ENCODE data around the gene AGPS. TPM values are rescaled to one million over a fixed set of nuclear protein-coding genes. Genes with fewer than 3 reads are reported as not detected.

AGPS gene
- total RNA-seq, 3 donors from 2014 or later (not counting 1 experiment from before 2014, with no cell fraction given), result 27.4 to 36.0 (median 35.6) TPM

- DNase-seq (no peak), ATAC-seq (no peak)
- WGBS (ENCODE audit: insufficient coverage), result 32% methylated on average over 1 of the region's 1 CpG
- Mint-ChIP-seq H3K27ac (no peak overlapping the region), H3K9me3 (no peaks in the 10 kb centered on the region), H3K36me3 (no peaks in the 10 kb centered on the region), H3K4me3 (no peak overlapping the region), H3K4me1 (no peaks in the 10 kb centered on the region), H3K27me3 (ENCODE audit: low read depth in 2 of 2) (peaks cover 11 to 32% of the 10 kb centered on the region in 2 donors)
- Histone ChIP-seq H3K9me3 (ENCODE audit: control insufficient read depth, insufficient read depth, low read length) (no peaks in the 10 kb centered on the region), H3K27ac (ENCODE audit: low read length) (no peak overlapping the region), H3K36me3 (ENCODE audit: control insufficient read depth, insufficient read depth, low read length) (no peaks in the 10 kb centered on the region), H3K4me3 (ENCODE audit: low read length) (no peak overlapping the region), H3K27me3 (ENCODE audit: control insufficient read depth, insufficient read depth, low read length) (no peaks in the 10 kb centered on the region), H3K4me1 (ENCODE audit: control insufficient read depth, insufficient read depth, low read length) (no peaks in the 10 kb centered on the region)
- no peak for TF ChIP-seq CTCF (IDR thresholded peaks at IDR 0.05)
- intact Hi-C loops (cut with micrococcal nuclease), result no loop called here
Observed at GRCh38 chr2:177568390-177568789, 175.8 kb downstream of the AGPS start.

GRCh38 chr2:177568893-177569292 is 176.3 kb downstream of the AGPS start:
- H3K4me1 Mint-ChIP-seq, result no peaks in the 10 kb centered on the region
- Histone ChIP-seq H3K4me3 (ENCODE audit: low read length) (no peak overlapping the region), H3K27me3 (ENCODE audit: control insufficient read depth, insufficient read depth, low read length) (no peaks in the 10 kb centered on the region), H3K27ac (ENCODE audit: low read length) (no peak overlapping the region), H3K4me1 (ENCODE audit: control insufficient read depth, insufficient read depth, low read length) (no peaks in the 10 kb centered on the region), H3K36me3 (ENCODE audit: control insufficient read depth, insufficient read depth, low read length) (no peaks in the 10 kb centered on the region), H3K9me3 (ENCODE audit: control insufficient read depth, insufficient read depth, low read length) (no peaks in the 10 kb centered on the region)
- no peak overlapping the region for H3K27ac Mint-ChIP-seq
- DNase-seq, result no peak
- peaks cover 13 to 32% of the 10 kb centered on the region in 2 donors for H3K27me3 Mint-ChIP-seq (ENCODE audit: low read depth in 2 of 2)
- intact Hi-C loops (cut with micrococcal nuclease), result no loop called here
- no peak for ATAC-seq
- no peaks in the 10 kb centered on the region for H3K36me3 Mint-ChIP-seq
- no peak overlapping the region for H3K4me3 Mint-ChIP-seq
- over 99% methylated on average over 5 of the region's 5 CpGs for WGBS (ENCODE audit: insufficient coverage)
- TF ChIP-seq CTCF (IDR thresholded peaks at IDR 0.05), result no peak
- no peaks in the 10 kb centered on the region for H3K9me3 Mint-ChIP-seq

- Histone ChIP-seq H3K27ac (ENCODE audit: low read length) (no peak overlapping the region), H3K36me3 (ENCODE audit: control insufficient read depth, insufficient read depth, low read length) (no peaks in the 10 kb centered on the region), H3K4me1 (ENCODE audit: control insufficient read depth, insufficient read depth, low read length) (no peaks in the 10 kb centered on the region), H3K4me3 (ENCODE audit: low read length) (no peak overlapping the region), H3K9me3 (ENCODE audit: control insufficient read depth, insufficient read depth, low read length) (no peaks in the 10 kb centered on the region), H3K27me3 (ENCODE audit: control insufficient read depth, insufficient read depth, low read length) (no peaks in the 10 kb centered on the region)
- H3K27ac Mint-ChIP-seq, result no peak overlapping the region
- H3K4me3 Mint-ChIP-seq, result no peak overlapping the region
- no peak for TF ChIP-seq CTCF (IDR thresholded peaks at IDR 0.05)
- H3K9me3 Mint-ChIP-seq, result no peaks in the 10 kb centered on the region
- no peaks in the 10 kb centered on the region for H3K4me1 Mint-ChIP-seq
- DNase-seq (no peak), ATAC-seq (no peak)
- intact Hi-C loops (cut with micrococcal nuclease), result no loop called here
- peaks cover 17 to 32% of the 10 kb centered on the region in 2 donors for H3K27me3 Mint-ChIP-seq (ENCODE audit: low read depth in 2 of 2)
- 92% methylated on average over 1 of the region's 2 CpGs for WGBS (ENCODE audit: insufficient coverage)
- no peaks in the 10 kb centered on the region for H3K36me3 Mint-ChIP-seq
Observed at GRCh38 chr2:177572236-177572671, 179.7 kb downstream of the AGPS start.

GRCh38 chr2:177573120-177573519 is 180.5 kb downstream of the AGPS start:
- Mint-ChIP-seq H3K9me3 (no peaks in the 10 kb centered on the region), H3K27ac (no peak overlapping the region), H3K4me3 (no peak overlapping the region), H3K36me3 (no peaks in the 10 kb centered on the region), H3K4me1 (no peaks in the 10 kb centered on the region), H3K27me3 (ENCODE audit: low read depth in 2 of 2) (peaks cover 17 to 32% of the 10 kb centered on the region in 2 donors)
- TF ChIP-seq CTCF (IDR thresholded peaks at IDR 0.05), result no peak
- DNase-seq (no peak), ATAC-seq (no peak)
- intact Hi-C loops (cut with micrococcal nuclease), result no loop called here
- WGBS (ENCODE audit: insufficient coverage), result 71% methylated on average over 3 of the region's 3 CpGs
- Histone ChIP-seq H3K36me3 (ENCODE audit: control insufficient read depth, insufficient read depth, low read length) (no peaks in the 10 kb centered on the region), H3K4me3 (ENCODE audit: low read length) (no peak overlapping the region), H3K27ac (ENCODE audit: low read length) (no peak overlapping the region), H3K27me3 (ENCODE audit: control insufficient read depth, insufficient read depth, low read length) (no peaks in the 10 kb centered on the region), H3K4me1 (ENCODE audit: control insufficient read depth, insufficient read depth, low read length) (no peaks in the 10 kb centered on the region), H3K9me3 (ENCODE audit: control insufficient read depth, insufficient read depth, low read length) (no peaks in the 10 kb centered on the region)

All from natural killer cell (primary cell).